Endodermal cell (in vitro differentiated cells): ENCODE measurements around the gene TSC22D2. TPM values are rescaled to one million over a fixed set of nuclear protein-coding genes. Genes with fewer than 3 reads are reported as not detected.

ENCODE experiments used
- DNase-seq: peaks from one replicate; pipeline ENCODE4 v3.0.0-alpha.2; 2017
- H3K27ac ChIP-seq: 2 replicates; pipeline ENCODE4 v1.5.1; 2013; ENCODE audit warnings: mild to moderate bottlenecking, low read depth, low read length, moderate library complexity
- H3K27me3 ChIP-seq: 2 replicates; pipeline ENCODE4 v1.6.1; 2013; ENCODE audit warnings: mild to moderate bottlenecking, low read length, moderate library complexity; ENCODE audit not compliant: insufficient read depth, control insufficient read depth, poor library complexity, severe bottlenecking
- H3K36me3 ChIP-seq: 2 replicates; pipeline ENCODE4 v1.7.0; 2013; ENCODE audit warnings: mild to moderate bottlenecking, low read length, moderate library complexity; ENCODE audit not compliant: control insufficient read depth, insufficient read depth
- H3K4me1 ChIP-seq: one replicate; pipeline ENCODE4 v1.7.0; 2013; ENCODE audit warnings: low read length; ENCODE audit not compliant: control insufficient read depth, insufficient read depth
- H3K4me3 ChIP-seq: 2 replicates; pipeline ENCODE4 v1.5.1; 2013; ENCODE audit warnings: mild to moderate bottlenecking, low read length, moderate library complexity
- H3K9ac ChIP-seq: 2 replicates; pipeline ENCODE4 v1.6.1; 2013; ENCODE audit warnings: mild to moderate bottlenecking, low read length, moderate library complexity; ENCODE audit not compliant: poor library complexity, severe bottlenecking; ENCODE audit errors: extremely low read depth
- H3K9me3 ChIP-seq: 2 replicates; pipeline ENCODE4 v1.6.1; 2013; ENCODE audit warnings: mild to moderate bottlenecking, low read length, moderate library complexity; ENCODE audit not compliant: control insufficient read depth
- H3K27ac Mint-ChIP-seq: 2 replicates; pipeline ENCODE4 v1.8.0; 2020; ENCODE audit warnings: mixed read lengths
- H3K27me3 Mint-ChIP-seq: 2 replicates; pipeline ENCODE4 v1.8.0; 2021; ENCODE audit warnings: mild to moderate bottlenecking, mixed read lengths; ENCODE audit not compliant: insufficient read depth
- H3K36me3 Mint-ChIP-seq: 2 replicates; pipeline ENCODE4 v1.8.0; 2020; ENCODE audit warnings: low read depth, mixed read lengths
- H3K4me1 Mint-ChIP-seq: 2 replicates; pipeline ENCODE4 v1.8.0; 2020; ENCODE audit warnings: mixed read lengths
- H3K4me3 Mint-ChIP-seq: 2 replicates; pipeline ENCODE4 v1.8.0; 2020; ENCODE audit warnings: mild to moderate bottlenecking, moderate library complexity, mixed read lengths
- H3K9me3 Mint-ChIP-seq: 2 replicates; pipeline ENCODE4 v1.8.0; 2020; ENCODE audit warnings: mild to moderate bottlenecking, mixed read lengths
- WGBS, 2 experiments: methylation state at CpG; one replicate each; pipeline versions ENCODE4 v1.1.5 to v1.1.7; 2013; ENCODE audit warnings: missing lambda C conversion rate in 2 of 2, mixed read lengths in 1 of 2; ENCODE audit not compliant: insufficient coverage in 1 of 2, insufficient read length in 1 of 2; 5-methylcytosine and 5-hydroxymethylcytosine counted together
- total RNA-seq, 2 donors: library from RNA; stranded (reverse); fragmentation: NEBNext Ultra II Directional in 1 of 2; extraction: Animal tissue kit (Norgen Biotek cat#: 25700) in 1 of 2; gene quantifications; 2 replicates in 1 of 2; 3 replicates in 1 of 2; pipeline ENCODE4 v1.2.1, GENCODE V29; 2021
- TF ChIP-seq, protein P1 (sequence below): fragments of 200-600 bp; sonication (generic); conservative IDR thresholded peaks from 2 replicates; pipeline ENCODE4 v1.5.0; 2021; ENCODE audit warnings: antibody characterized with exemption, mild to moderate bottlenecking

The TSC22D2 gene
- total RNA-seq, 2 donors from 2014 or later: 25.6 to 29.1 TPM

DNA sequence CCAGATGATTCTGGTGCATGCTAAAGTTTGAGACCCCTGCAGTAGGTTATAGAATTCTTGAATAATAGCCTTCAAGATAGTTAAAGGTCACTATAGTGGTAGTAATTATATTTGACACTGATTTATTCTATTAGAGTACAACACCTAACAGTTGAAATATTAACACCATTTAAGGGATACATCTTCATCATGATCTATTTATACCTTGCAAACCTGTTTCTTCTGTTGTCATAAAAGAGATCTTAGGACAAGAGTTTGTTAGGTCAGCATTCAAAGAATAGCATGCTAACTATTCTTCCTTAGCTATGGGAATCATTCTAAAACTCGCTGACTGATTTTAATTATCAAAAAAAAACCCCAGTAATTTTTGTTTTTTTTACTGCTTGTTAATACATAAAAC lies 46.5 kb downstream of the TSC22D2 start:
- Histone ChIP-seq H3K27ac (no peak overlapping the region), H3K36me3 (peaks cover 30% of the 10 kb centered on the region), H3K9ac (no peak overlapping the region), H3K9me3 (no peaks in the 10 kb centered on the region), H3K27me3 (no peaks in the 10 kb centered on the region), H3K4me1 (peaks cover 6% of the 10 kb centered on the region), H3K4me3 (no peak overlapping the region)
- no peak for DNase-seq
- H3K27ac Mint-ChIP-seq: no peak overlapping the region
- H3K27me3 Mint-ChIP-seq: no peaks in the 10 kb centered on the region
- peaks cover 14% of the 10 kb centered on the region for H3K4me1 Mint-ChIP-seq
- H3K36me3 Mint-ChIP-seq: peaks cover 25% of the 10 kb centered on the region
- H3K4me3 Mint-ChIP-seq: no peak overlapping the region
- 100% methylated on average over 1 of the region's 1 CpG; no CpG with 5 or more reads in 1 of the 2 experiments for WGBS, 2 experiments
- TF ChIP-seq, protein P1, sequence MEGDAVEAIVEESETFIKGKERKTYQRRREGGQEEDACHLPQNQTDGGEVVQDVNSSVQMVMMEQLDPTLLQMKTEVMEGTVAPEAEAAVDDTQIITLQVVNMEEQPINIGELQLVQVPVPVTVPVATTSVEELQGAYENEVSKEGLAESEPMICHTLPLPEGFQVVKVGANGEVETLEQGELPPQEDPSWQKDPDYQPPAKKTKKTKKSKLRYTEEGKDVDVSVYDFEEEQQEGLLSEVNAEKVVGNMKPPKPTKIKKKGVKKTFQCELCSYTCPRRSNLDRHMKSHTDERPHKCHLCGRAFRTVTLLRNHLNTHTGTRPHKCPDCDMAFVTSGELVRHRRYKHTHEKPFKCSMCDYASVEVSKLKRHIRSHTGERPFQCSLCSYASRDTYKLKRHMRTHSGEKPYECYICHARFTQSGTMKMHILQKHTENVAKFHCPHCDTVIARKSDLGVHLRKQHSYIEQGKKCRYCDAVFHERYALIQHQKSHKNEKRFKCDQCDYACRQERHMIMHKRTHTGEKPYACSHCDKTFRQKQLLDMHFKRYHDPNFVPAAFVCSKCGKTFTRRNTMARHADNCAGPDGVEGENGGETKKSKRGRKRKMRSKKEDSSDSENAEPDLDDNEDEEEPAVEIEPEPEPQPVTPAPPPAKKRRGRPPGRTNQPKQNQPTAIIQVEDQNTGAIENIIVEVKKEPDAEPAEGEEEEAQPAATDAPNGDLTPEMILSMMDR: no peak
- no peaks in the 10 kb centered on the region for H3K9me3 Mint-ChIP-seq

DNA sequence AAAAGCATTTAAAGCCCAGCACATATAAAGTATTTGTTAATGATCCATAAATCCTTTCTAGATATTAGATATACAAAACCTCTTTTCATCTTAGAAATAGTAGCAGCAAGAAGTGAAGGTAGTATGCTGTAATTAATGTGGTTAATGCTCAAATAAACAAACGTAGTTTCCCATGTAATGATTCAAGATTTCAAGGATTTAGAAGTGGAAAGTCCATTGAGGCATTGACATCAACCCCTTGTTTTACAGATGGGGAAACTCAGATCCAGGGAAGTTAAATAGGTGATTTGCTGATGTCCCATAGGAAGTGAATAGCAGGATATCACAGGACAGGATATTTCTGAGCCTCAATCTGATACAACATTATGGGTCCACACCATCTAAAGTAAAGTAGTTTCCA lies 47.2 kb downstream of the TSC22D2 start:
- Mint-ChIP-seq H3K27ac (no peak overlapping the region), H3K4me1 (peaks cover 16% of the 10 kb centered on the region), H3K9me3 (no peaks in the 10 kb centered on the region), H3K4me3 (no peak overlapping the region), H3K36me3 (peaks cover 25% of the 10 kb centered on the region), H3K27me3 (no peaks in the 10 kb centered on the region)
- TF ChIP-seq, protein P1: no peak
- Histone ChIP-seq H3K27ac (no peak overlapping the region), H3K9ac (no peak overlapping the region), H3K36me3 (peaks cover 37% of the 10 kb centered on the region), H3K9me3 (no peaks in the 10 kb centered on the region), H3K27me3 (no peaks in the 10 kb centered on the region), H3K4me1 (peaks cover 6% of the 10 kb centered on the region), H3K4me3 (no peak overlapping the region)
- 94 to 96% methylated on average over 1 of the region's 1 CpG for WGBS, 2 experiments
- no peak for DNase-seq

DNA sequence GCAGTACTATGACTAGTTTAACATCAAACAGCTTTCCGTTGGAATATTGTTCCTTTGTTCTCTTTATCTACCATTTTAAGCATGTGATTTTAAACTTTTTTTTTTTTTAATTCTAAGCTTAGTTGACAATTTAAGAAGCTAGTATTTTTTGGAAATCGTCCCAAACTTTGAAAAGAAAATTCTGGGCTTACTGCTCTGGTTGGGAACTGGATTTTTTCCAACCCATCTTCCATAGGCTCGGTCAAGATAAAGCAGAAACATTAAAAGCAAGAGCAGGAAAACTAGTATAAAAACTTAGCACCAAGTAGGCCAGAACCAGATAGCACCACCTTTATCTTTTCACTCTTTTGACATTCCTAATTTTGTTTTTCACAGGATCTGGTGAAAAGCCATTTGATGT lies 49.9 kb downstream of the TSC22D2 start:
- Mint-ChIP-seq H3K9me3 (no peaks in the 10 kb centered on the region), H3K4me1 (peaks cover 24% of the 10 kb centered on the region), H3K4me3 (no peak overlapping the region), H3K27me3 (no peaks in the 10 kb centered on the region), H3K36me3 (peaks cover 25% of the 10 kb centered on the region), H3K27ac (peak overlapping the region; percentile 10)
- H3K36me3 ChIP-seq: peaks cover 37% of the 10 kb centered on the region
- H3K27me3 ChIP-seq: no peaks in the 10 kb centered on the region
- 84 to 100% methylated on average over 2 to 3 of the region's 3 CpGs for WGBS, 2 experiments
- no peak overlapping the region for H3K9ac ChIP-seq
- TF ChIP-seq, protein P1: no peak
- H3K9me3 ChIP-seq: no peaks in the 10 kb centered on the region
- no peak overlapping the region for H3K4me3 ChIP-seq
- no peak overlapping the region for H3K27ac ChIP-seq
- H3K4me1 ChIP-seq: peaks cover 5% of the 10 kb centered on the region
- no peak for DNase-seq
